HG02973 (cell line): Measurements from ENCODE around the gene CPNE2.
"Not testable (repeated sequence)": the region's sequence is repeated elsewhere in the genome, so short reads cannot be mapped to it uniquely, and the experiment has no call there.

Source experiments
- ATAC-seq: cut with Tn5 transposase; IDR thresholded peaks from one replicate; pipeline ENCODE4 v1.9.1; 2021; ENCODE audit warnings: moderate library complexity; ENCODE audit not compliant: unreplicated experiment

CPNE2 gene

DNA sequence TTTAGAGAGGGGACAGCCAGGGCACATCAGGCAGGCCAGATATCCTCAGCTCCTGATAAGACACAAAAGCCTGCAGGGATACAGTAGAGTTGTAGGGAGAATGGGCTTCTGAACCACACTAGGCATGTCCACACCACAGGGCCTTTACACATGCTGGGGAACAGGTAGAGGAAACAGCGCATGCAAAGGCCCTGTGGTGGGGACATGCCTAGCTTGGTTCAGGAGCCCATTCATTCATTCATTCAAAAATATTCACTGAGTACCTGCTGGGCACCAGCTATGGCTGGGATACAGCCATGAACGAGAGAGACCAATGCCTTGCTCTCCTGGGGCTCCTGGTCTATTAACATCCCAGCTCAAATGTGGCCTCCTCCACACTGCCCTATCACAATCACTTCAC, 4.4 kb downstream of the CPNE2 start:
- no peak for ATAC-seq

- ATAC-seq, result no peak
Observed at GRCh38 chr16:57098188-57098841, 5.9 kb downstream of the CPNE2 start.

- ATAC-seq, result not testable (repeated sequence)
Observed at GRCh38 chr16:57099965-57100364, 7.6 kb downstream of the CPNE2 start.

DNA sequence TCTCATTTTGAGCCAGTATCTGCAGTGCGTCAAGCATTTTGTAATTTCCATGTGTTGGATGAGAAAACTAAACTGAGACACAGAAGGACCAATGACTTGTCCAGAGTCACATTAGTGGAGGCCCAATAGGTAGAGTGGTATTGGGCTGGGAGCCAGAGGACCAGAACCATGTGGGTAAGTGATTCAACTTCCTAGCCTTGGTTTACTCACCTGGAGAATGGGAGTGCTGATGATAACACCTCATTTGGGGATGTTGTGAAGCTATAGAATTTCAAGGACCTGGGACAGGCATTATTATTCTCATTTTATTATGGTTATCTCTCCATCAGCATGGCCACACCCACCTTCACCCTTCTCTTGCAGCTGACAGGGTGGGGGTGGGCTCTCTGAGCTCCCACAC, 8.1 kb downstream of the CPNE2 start:
- ATAC-seq, result no peak

GRCh38 chr16:57102888-57103851, 10.8 kb downstream of the CPNE2 start:
- ATAC-seq, result no peak

DNA sequence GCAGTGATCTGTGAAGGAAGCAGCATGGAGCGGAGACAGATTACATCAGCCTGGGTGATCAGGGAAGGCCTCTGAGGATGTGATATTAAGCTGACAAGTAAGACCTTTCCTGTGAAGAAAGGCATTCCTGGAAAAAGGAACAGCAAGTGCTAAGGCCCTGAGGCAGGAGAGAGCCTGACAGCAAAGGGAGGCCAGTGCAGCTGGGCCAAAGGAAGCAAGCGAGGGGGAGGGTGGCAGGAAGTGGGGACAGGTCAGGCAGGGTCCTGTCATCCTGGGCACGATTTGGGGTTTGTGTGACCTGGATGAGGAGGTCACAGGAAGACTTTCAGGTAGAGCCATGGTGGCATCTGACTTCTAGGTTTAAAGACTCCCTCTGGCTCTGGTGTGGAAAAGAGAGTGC, 12.3 kb downstream of the CPNE2 start:
- no peak for ATAC-seq

DNA sequence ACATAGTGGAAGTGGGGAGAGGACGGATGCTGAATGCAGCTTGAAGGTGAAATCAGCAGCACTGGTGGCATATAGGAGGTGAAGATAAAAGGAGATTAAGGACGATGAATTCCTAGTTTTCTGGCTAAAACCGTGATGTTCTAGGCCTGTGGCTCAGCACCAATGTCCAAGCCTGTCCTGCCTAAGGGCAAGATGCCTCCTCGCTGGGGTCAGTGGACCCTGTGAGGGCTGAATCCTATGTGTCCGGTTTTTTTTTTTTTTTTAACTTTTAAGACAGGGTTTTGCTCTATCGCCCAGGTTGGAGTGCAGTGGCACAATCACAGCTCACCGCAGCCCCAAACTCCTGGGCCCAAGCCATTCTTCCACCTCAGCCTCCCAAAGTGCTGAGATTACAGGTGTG, 12.8 kb downstream of the CPNE2 start:
- ATAC-seq, result no peak

- ATAC-seq, result no peak
Observed at GRCh38 chr16:57106767-57107166, 14.4 kb downstream of the CPNE2 start.

- no peak for ATAC-seq
Observed at GRCh38 chr16:57107321-57107922, 15.0 kb downstream of the CPNE2 start.

DNA sequence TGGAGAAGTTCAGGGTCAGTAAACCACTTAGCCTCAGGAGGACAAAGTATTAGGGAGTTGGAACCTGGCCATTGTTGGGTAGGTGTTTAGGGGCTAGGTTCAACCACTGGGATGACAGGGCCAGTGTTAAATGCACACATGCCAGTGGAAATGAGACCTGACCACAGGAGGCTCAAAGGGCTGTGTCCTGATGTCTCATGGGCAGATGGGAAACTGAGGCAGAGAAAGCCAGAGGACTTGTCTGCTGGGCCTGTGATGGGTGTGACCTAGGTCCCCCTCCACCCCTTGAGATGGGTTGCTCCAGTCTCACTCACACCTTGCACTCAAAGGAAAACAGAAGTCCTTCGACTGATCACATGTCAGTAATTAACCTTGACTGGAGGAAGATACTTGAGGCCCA, 16.0 kb downstream of the CPNE2 start:
- no peak for ATAC-seq

DNA sequence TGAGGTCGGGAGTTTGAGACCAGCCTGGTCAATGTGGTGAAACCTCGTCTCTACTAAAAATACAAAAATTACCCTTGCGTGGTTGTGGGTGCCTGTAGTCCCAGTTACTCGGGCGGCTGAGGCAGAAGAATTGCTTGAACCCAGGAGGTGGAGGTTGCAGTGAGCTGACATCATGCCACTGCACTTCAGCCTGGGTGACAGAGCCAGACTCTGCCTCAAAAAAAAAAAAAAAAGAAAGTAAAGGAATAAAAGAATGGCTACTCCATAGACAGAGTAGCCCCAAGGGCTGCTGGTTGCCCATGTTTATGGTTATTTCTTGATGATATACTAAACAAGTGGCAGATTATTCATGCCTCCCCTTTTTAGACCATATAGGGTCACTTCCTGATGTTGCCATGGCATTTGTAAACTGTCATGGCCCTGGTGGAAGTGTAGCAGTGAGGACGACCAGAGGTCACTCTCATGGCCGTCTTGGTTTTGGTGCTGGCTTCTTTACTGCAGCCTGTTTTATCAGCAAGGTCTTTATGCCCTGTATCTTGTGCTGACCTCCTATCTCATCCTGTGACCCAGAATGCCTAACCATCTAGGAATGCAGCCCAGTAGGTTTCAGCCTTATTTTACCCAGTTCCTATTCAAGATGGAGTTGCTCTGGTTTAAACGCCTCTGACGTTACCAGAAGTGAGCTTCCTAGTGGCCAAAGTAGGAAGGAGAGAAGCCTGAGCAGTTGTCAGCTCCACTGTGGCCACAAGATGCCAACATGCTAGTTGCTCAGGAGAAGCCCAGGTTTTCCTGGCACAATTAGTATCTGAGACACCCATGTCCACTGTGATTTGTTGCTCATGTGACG, 17.1 kb downstream of the CPNE2 start:
- ATAC-seq, result not testable (repeated sequence)

GRCh38 chr16:57110937-57111336, 18.6 kb downstream of the CPNE2 start:
- ATAC-seq, result no peak

DNA sequence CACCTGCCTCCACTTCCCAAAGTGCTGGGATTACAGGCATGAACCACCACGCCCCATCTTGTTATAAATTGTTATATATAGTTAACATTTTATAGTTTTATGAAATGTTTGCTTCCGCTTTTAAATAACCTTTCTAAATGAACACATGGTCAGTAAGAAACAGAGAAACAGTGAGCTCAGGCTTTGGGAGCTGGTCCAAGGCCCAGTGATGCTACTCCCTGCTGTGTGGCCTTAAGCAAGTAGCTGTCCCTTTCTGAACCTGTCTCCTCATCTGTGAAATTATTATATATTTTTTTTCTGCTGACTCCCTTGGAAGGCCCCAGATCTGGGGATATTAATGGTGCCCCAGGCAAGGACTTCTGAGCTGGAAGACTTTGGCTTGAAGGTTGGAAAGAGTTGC, 19.0 kb downstream of the CPNE2 start:
- ATAC-seq, result no peak

- ATAC-seq, result no peak
Observed at GRCh38 chr16:57112403-57113041, 20.1 kb downstream of the CPNE2 start.

- no peak for ATAC-seq
Observed at GRCh38 chr16:57113042-57113453, 20.7 kb downstream of the CPNE2 start.

DNA sequence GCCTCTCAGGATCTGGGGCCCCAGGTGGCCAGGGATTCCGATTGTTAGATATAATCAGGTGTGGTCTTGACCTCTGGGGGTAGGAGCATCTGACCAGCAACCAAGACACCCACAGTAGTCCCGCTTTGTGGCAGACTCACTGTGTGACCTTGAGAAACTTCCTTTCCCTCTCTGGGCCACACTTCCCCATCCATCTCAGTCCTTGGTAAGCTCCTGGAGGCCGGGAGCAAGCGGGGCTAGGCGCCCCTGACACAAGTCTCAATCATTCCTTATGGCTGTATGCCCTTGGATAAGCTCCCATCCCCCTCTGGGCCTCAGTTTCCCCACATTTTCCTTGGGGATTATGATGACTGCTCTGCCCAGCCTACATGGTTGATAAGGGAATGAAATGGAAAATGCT, 21.3 kb downstream of the CPNE2 start:
- ATAC-seq, result no peak

DNA sequence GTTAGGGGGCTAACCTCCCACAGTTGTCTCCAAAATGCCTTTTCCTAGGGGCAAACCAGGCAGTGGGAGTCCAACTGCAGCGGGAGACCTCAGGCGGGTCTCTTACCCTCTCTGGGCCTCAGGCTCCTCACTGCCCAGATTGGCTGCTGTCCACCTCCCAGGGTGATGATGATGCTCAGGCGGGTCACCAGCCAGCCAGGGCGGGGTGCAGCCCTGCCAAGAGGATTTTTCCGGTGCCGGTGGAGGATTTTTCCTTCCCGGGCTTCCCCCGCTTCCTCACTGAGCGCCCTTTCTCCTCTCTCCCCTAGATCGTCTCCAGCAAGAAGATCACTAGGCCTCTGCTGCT, 22.8 kb downstream of the CPNE2 start:
- no peak for ATAC-seq

DNA sequence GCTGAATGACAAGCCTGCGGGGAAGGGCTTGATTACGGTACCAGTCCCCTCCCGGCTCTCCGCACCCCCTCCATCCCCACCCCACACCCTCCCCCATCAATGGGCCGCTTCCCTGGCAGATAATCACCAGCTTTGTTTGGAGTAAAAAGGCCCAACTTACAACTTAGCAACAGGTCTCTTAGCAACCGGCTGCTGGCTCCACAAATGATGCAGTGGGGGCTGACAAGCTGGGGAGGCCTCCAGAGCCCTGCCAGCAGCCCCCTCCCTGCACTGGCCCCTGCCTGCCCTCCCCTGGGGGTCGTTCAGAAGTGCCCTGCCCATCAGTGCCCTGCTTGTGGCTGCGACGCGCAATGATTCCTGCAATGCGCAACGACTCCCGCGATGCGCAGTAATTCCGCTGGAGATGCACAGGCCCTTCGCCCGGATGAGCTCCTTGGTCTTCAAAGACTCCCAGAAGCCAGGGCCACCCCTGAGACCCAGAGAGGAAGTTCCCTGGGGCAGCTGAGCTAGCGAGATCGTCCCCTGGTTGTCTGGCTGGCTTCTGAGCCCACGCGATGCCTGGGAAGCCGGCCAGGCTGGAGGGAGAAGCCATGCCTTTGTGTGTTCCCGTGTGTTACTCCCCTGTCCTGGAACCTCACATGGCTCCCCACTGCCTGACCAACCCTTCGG, 23.3 kb downstream of the CPNE2 start:
- ATAC-seq, result no peak

DNA sequence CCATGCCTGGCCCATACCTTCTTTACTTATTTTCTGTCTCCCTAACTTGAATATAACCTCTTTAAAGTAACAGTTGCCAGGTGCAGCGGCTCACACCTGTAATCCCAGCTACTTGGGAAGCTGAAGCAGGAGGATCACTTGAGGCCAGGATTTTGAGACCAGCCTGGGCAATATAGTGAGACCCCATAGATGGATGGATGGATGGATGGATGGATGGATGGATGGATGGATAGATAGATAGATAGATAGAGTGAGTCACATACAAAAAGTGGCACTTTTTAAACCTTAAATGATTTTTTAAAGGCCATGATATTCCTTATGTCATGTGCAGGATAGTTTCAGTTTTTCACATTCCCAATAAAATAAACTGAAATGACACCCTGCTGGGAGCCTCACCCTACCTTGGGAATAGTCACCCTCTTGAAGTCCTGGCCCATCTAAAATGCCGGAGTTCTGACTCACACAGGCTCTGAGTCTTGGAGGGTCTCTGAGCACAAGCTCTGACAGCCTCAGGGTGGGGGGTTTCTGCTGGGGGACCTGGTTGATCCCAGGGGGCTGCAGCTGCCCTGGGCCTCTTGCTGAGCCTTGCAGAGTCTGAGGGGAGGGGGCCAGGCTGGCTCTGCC, 26.2 kb downstream of the CPNE2 start:
- no peak for ATAC-seq
